Measurements from ENCODE around the gene MYH3.
A peak's percentile ranks its signal among the peaks of the same experiment; 100 is the strongest.

Gene MYH3

DNA sequence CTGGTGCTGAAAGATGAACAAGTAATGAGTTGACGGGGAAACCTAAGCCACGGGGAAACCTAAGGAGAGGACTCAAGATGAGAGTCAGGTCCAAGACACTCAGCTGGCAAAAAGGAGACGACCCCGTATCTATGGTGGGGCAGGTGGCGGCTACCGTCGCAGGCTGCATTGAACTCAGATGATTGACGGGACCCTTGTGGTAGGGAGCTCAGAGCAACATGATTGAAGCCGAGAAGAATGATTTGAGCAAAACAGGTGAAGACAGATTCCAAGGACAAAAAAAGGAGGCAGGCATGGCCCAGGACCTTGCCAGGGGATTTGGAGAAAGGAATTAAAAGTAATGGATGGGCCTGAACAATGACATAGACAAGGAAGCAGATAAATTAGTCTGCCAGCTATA, 7.5 kb upstream of the MYH3 start:
- TF ChIP-seq, protein P1, sequence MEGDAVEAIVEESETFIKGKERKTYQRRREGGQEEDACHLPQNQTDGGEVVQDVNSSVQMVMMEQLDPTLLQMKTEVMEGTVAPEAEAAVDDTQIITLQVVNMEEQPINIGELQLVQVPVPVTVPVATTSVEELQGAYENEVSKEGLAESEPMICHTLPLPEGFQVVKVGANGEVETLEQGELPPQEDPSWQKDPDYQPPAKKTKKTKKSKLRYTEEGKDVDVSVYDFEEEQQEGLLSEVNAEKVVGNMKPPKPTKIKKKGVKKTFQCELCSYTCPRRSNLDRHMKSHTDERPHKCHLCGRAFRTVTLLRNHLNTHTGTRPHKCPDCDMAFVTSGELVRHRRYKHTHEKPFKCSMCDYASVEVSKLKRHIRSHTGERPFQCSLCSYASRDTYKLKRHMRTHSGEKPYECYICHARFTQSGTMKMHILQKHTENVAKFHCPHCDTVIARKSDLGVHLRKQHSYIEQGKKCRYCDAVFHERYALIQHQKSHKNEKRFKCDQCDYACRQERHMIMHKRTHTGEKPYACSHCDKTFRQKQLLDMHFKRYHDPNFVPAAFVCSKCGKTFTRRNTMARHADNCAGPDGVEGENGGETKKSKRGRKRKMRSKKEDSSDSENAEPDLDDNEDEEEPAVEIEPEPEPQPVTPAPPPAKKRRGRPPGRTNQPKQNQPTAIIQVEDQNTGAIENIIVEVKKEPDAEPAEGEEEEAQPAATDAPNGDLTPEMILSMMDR (IDR thresholded peaks at IDR 0.05; ENCODE audit: extremely low read depth, missing control alignments) = no peak
- DNase-seq (ENCODE audit: low spot score) = no peak

GRCh38 chr17:10663231-10663630, 6.1 kb upstream of the MYH3 start:
- DNase-seq (ENCODE audit: low spot score) = no peak
- TF ChIP-seq, protein P1 (IDR thresholded peaks at IDR 0.05; ENCODE audit: extremely low read depth, missing control alignments) = no peak

- TF ChIP-seq, protein P1 (IDR thresholded peaks at IDR 0.05; ENCODE audit: extremely low read depth, missing control alignments) = no peak
- DNase-seq (ENCODE audit: low spot score) = no peak
These were observed 4.3 kb upstream of the MYH3 start for GRCh38 chr17:10661437-10661836.

DNA sequence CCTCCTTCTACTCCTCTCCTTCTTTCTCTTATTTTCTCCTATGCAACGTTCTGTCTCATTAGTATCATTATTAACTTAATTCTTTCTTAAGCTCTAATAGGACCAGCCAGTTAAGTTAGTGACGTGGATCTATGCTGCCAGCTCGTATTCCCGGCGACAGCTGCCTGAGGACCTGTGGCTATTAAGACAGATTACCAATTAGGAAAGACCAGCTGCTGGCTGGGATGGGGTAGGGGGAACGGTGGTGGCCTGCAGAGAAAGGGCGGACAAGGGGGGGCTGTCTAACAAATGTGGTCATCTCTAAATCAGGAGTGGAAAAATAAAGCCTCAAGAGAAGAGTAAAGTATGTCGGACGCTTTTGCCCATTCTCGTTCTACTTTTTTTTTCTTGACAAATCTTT, 770 bp upstream of the MYH3 start:
- TF ChIP-seq, protein P1 (IDR thresholded peaks at IDR 0.05; ENCODE audit: extremely low read depth, missing control alignments) = no peak
- DNase-seq (ENCODE audit: low spot score) = no peak

DNA sequence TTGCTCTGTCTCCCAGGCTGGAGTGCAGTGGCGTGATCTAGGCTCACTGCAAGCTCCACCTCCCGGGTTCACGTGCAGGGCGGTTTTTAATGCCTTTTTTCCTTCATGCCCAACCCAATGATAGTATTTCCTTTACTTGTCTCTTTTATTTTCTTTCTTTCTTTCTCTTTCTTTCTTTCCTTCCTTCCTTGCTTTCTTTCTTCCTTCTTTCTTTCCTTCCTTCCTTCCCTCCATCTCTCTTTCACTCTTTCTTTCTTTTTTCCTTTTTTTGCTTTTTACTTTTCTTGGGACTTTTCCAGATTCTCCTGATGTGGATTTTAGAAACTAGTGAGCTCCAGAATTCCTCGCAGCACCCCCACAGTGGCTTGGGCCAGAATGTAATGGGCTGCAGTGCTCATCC, 3.1 kb downstream of the MYH3 start:
- no peak for DNase-seq (ENCODE audit: low spot score)
- TF ChIP-seq, protein P1 (IDR thresholded peaks at IDR 0.05; ENCODE audit: extremely low read depth, missing control alignments) = no peak

- DNase-seq (ENCODE audit: low spot score) = peak; percentile 22
These were observed 4.0 kb downstream of the MYH3 start for GRCh38 chr17:10652984-10653659.

DNA sequence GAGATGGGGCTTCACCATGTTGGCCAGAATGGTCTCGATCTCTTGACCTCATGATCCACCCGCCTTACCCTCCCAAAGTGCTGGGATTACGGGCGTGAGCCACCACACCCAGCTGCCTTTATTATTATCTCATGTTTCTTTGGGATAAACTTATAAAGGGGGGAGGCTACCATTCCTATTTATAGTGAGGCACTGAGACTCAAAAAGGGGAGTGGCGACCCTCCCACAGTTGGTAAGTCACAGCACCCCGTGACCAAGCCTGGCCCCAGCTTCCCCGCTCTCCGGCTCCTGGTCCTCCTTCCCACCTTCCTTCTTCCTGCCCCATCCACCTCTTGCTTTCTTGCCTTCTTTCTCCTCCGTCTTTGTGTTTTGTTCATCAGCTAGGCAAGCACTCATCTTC, 5.2 kb downstream of the MYH3 start:
- TF ChIP-seq, protein P1 (IDR thresholded peaks at IDR 0.05; ENCODE audit: extremely low read depth, missing control alignments) = no peak
- no peak for DNase-seq (ENCODE audit: low spot score)

More at GRCh38 chr17:10652984-10653659, 4.0 kb downstream of the MYH3 start:
- TF ChIP-seq, protein P1 (IDR thresholded peaks at IDR 0.05; ENCODE audit: extremely low read depth, missing control alignments) = no peak

All from GM20000 (cell line).